Fibroblast of lung (primary cell): ENCODE results near the gene ZCCHC17. TPM values are rescaled to one million over a fixed set of nuclear protein-coding genes. Genes with fewer than 3 reads are reported as not detected.

ENCODE experiments used
- DNase-seq, 2 donors: peaks; one replicate each; pipeline versions ENCODE4 v3.0.0 to v3.0.0-alpha.2; 2010; ENCODE audit warnings: low read depth in 2 of 2
- H2AFZ ChIP-seq: 2 replicates; pipeline ENCODE4 v1.5.1; 2012; ENCODE audit warnings: low read length, control low read depth, inconsistent platforms
- H3K27ac ChIP-seq: 2 replicates; pipeline ENCODE4 v1.5.1; 2011; ENCODE audit warnings: low read length, control low read depth; ENCODE audit not compliant: insufficient read depth
- H3K27me3 ChIP-seq: 2 replicates; pipeline ENCODE4 v1.5.1; 2011; ENCODE audit warnings: mild to moderate bottlenecking, low read length; ENCODE audit not compliant: control insufficient read depth, insufficient read depth
- H3K36me3 ChIP-seq: 2 replicates; pipeline ENCODE4 v1.5.1; 2011; ENCODE audit warnings: low read length; ENCODE audit not compliant: control insufficient read depth, insufficient read depth
- H3K4me1 ChIP-seq: 2 replicates; pipeline ENCODE4 v1.5.1; 2011; ENCODE audit warnings: low read length; ENCODE audit not compliant: control insufficient read depth, insufficient read depth; ENCODE audit errors: extremely low read depth
- H3K4me2 ChIP-seq: 2 replicates; pipeline ENCODE4 v1.5.1; 2011; ENCODE audit warnings: low read length, control low read depth; ENCODE audit not compliant: insufficient read depth; ENCODE audit errors: extremely low read depth
- H3K4me3 ChIP-seq, 4 experiments: fragments of 200-600 bp in 1 of 4; sonication (generic) in 1 of 4; replicated peaks in 1 of 4; 2 replicates each; pipeline ENCODE4 v1.5.1; 2011 to 2016; ENCODE audit warnings: low read length in 4 of 4, low read depth in 3 of 4, mild to moderate bottlenecking in 3 of 4, control low read depth in 2 of 4, inconsistent platforms in 1 of 4, mixed read lengths in 1 of 4; ENCODE audit not compliant: insufficient read depth in 1 of 4; ENCODE audit errors: control extremely low read depth in 1 of 4
- H3K79me2 ChIP-seq: 2 replicates; pipeline ENCODE4 v1.5.1; 2012; ENCODE audit warnings: mild to moderate bottlenecking, low read length, inconsistent platforms; ENCODE audit not compliant: control insufficient read depth, insufficient read depth
- H3K9ac ChIP-seq: 2 replicates; pipeline ENCODE4 v1.5.1; 2011; ENCODE audit warnings: mild to moderate bottlenecking, low read length, control low read depth; ENCODE audit not compliant: insufficient read depth
- H3K9me3 ChIP-seq: 2 replicates; pipeline ENCODE4 v1.5.1; 2012; ENCODE audit warnings: low read depth, low read length; ENCODE audit not compliant: control insufficient read depth, insufficient read depth
- H4K20me1 ChIP-seq: 2 replicates; pipeline ENCODE4 v1.5.1; 2011; ENCODE audit warnings: low read length; ENCODE audit not compliant: control insufficient read depth, insufficient read depth; ENCODE audit errors: extremely low read depth
- EZH2 ChIP-seq: IDR thresholded peaks from 2 replicates; pipeline ENCODE4 v1.5.1; 2012; ENCODE audit warnings: low read length, control low read depth, mild to moderate bottlenecking; ENCODE audit errors: missing control alignments
- polyA plus RNA-seq, 2 donors: library from polyadenylated mRNA; depleted of rRNA in 1 of 2; stranded (reverse) in 1 of 2; unstranded in 1 of 2; fragments of >200 nt; gene quantifications; 2 replicates each; pipeline ENCODE4 v1.2.1, GENCODE V29; 2011 to 2012; ENCODE audit warnings: missing spikeins in 1 of 2
- total RNA-seq: library from RNA; depleted of rRNA; stranded (reverse); fragments of >200 nt; gene quantifications from 2 replicates; pipeline ENCODE4 v1.2.1, GENCODE V29; 2014
- TF ChIP-seq, protein P1 (sequence below), 2 donors: IDR thresholded peaks in 1 of 2; conservative IDR thresholded peaks in 1 of 2; 1 replicate in 1 of 2; 2 replicates in 1 of 2; pipeline ENCODE4 v1.5.1; 2011 to 2012; ENCODE audit warnings: low read length in 2 of 2, control low read depth in 1 of 2, inconsistent platforms in 1 of 2, low read depth in 1 of 2, mild to moderate bottlenecking in 1 of 2

The ZCCHC17 gene
- total and polyA plus RNA-seq, 2 donors (not counting 1 experiment from before 2014, with no cell fraction given), result 34.0 to 62.3 TPM

DNA sequence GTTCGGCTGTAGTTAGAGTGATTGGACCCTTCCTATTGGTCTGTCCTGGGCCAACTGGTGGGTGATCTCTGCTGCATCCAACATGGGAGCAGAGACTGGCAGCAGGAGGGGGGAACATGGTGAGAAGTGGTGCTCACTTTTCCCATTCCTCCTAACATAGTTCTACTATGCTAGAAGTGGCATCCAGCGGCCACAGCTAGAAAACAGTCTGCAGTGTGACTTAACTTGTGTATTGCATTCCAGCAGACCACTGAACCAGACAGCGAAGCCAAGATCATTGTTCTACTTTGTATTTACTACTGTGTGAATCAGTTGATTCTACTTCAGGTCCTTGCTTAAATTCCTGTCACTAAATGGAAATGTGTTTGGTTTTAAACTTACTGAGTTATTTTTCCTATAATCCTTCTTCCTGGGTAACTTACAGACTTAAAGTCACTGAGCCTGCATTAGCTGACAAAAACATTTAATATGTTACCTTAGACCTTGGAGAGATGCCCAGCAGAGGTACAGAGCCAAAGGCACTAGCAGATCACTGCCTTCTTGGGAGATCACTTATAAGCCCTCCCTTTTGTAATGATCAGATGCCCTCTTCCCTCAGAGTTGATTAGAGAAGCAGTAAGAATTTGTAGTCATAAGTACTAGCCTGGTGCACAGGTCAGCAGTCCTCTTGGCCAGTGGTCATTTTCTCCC is 67.9 kb downstream of the ZCCHC17 start:
- Histone ChIP-seq H3K4me2 (no peak overlapping the region), H3K27ac (no peak overlapping the region)
- peak in 1 of 2 donors; percentile 60 for DNase-seq

DNA sequence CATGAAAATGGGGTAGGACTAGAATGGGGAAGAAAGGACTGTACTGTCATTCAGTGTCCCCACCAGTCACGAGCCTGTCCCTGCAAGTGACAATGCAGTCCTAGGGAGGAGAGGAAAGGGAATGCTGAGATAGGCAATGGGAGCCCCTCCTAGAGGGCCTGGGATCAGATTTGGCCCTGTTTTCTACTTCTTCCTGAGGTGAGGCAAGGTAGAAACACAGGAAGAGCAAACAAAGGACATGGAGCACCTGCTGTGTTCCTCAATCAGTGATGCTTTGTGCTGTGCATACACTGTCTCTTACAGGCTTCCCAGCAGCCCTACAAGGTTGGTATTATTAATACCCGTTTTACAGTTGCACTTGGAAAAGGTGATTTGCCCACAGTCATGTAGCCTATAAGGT is 70.0 kb downstream of the ZCCHC17 start:
- H3K79me2 ChIP-seq, result no peaks in the 10 kb centered on the region
- H3K4me1 ChIP-seq, result peaks cover 3% of the 10 kb centered on the region
- TF ChIP-seq, protein P1, sequence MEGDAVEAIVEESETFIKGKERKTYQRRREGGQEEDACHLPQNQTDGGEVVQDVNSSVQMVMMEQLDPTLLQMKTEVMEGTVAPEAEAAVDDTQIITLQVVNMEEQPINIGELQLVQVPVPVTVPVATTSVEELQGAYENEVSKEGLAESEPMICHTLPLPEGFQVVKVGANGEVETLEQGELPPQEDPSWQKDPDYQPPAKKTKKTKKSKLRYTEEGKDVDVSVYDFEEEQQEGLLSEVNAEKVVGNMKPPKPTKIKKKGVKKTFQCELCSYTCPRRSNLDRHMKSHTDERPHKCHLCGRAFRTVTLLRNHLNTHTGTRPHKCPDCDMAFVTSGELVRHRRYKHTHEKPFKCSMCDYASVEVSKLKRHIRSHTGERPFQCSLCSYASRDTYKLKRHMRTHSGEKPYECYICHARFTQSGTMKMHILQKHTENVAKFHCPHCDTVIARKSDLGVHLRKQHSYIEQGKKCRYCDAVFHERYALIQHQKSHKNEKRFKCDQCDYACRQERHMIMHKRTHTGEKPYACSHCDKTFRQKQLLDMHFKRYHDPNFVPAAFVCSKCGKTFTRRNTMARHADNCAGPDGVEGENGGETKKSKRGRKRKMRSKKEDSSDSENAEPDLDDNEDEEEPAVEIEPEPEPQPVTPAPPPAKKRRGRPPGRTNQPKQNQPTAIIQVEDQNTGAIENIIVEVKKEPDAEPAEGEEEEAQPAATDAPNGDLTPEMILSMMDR (conservative IDR thresholded peaks at IDR 0.05 in 1 of 2, IDR thresholded peaks at IDR 0.05 in 1 of 2; ENCODE audit: low read depth in 1 of 2, low read length in 2 of 2), result no peak
- TF ChIP-seq EZH2, result no peak
- no peaks in the 10 kb centered on the region for H4K20me1 ChIP-seq
- peaks cover 9% of the 10 kb centered on the region for H3K36me3 ChIP-seq
- no peak overlapping the region for H3K4me3 ChIP-seq
- no peak overlapping the region for H3K4me2 ChIP-seq
- H3K9ac ChIP-seq, result no peak overlapping the region
- DNase-seq, result no peak
- no peaks in the 10 kb centered on the region for H3K27me3 ChIP-seq
- no peak overlapping the region for H2AFZ ChIP-seq
- no peaks in the 10 kb centered on the region for H3K9me3 ChIP-seq
- no peak overlapping the region for H3K27ac ChIP-seq

More for the DNA sequence above, 67.9 kb downstream of the ZCCHC17 start:
- Histone ChIP-seq H3K79me2 (no peaks in the 10 kb centered on the region), H3K9ac (no peak overlapping the region), H3K27me3 (no peaks in the 10 kb centered on the region), H3K4me3 (no peak overlapping the region), H3K9me3 (no peaks in the 10 kb centered on the region), H2AFZ (no peak overlapping the region), H4K20me1 (no peaks in the 10 kb centered on the region), H3K4me1 (no peaks in the 10 kb centered on the region), H3K36me3 (peaks cover 9% of the 10 kb centered on the region)
- no peak for TF ChIP-seq EZH2
- TF ChIP-seq, protein P1 (conservative IDR thresholded peaks at IDR 0.05 in 1 of 2, IDR thresholded peaks at IDR 0.05 in 1 of 2; ENCODE audit: low read depth in 1 of 2, low read length in 2 of 2), result no peak

DNA sequence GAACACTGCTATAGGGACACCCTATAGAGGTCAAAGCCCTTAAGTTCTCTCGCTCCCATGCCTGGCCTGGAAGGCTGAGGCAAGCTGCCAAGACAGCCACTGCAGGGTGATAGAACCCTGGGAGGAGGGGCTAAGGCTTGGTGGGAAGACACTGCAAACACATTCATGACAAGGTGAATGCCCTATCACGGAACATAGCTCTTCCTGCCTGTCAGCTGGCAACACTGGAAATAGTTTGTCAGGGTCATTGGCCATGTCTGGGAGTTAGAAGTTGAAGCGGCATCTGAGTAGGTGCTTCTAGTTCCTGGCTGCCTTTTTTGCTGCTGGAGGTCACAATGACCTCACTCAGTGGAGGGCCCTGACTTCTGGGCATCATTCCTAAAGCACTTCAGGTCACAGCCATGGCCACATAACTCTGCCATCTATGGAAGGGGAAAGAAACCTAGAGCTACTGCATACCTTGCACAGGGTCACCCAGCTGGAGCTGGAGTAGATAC is 71.8 kb downstream of the ZCCHC17 start:
- peaks cover 16% of the 10 kb centered on the region for H3K4me1 ChIP-seq
- DNase-seq, result no peak
- H3K9ac ChIP-seq, result no peak overlapping the region
- H3K9me3 ChIP-seq, result no peaks in the 10 kb centered on the region
- no peaks in the 10 kb centered on the region for H3K27me3 ChIP-seq
- no peak overlapping the region for H3K27ac ChIP-seq
- H3K79me2 ChIP-seq, result no peaks in the 10 kb centered on the region
- TF ChIP-seq, protein P1 (conservative IDR thresholded peaks at IDR 0.05 in 1 of 2, IDR thresholded peaks at IDR 0.05 in 1 of 2; ENCODE audit: low read depth in 1 of 2, low read length in 2 of 2), result no peak
- no peak for TF ChIP-seq EZH2
- H4K20me1 ChIP-seq, result no peaks in the 10 kb centered on the region
- no peak overlapping the region for H3K4me2 ChIP-seq
- no peak overlapping the region for H3K4me3 ChIP-seq
- peaks cover 9% of the 10 kb centered on the region for H3K36me3 ChIP-seq
- no peak overlapping the region for H2AFZ ChIP-seq
